HG02798 (cell line): Measurements from ENCODE around the gene PCGF3.

Source experiments
- ATAC-seq: cut with Tn5 transposase; IDR thresholded peaks from one replicate; pipeline ENCODE4 v1.9.1; 2021; ENCODE audit warnings: mild to moderate bottlenecking; ENCODE audit not compliant: unreplicated experiment, poor library complexity

The PCGF3 gene

GRCh38 chr4:705278-706082 is at the start of gene PCGF3:
Gene PCGF3, plus strand, starts transcription at chr4:705832. Its CDS starts 27,849 bp downstream, at chr4:733681.
- peak; percentile 93 for ATAC-seq

GRCh38 chr4:656436-657337 is 48.9 kb upstream of the PCGF3 start:
- no peak for ATAC-seq

- no peak for ATAC-seq
Observed at GRCh38 chr4:657338-657833, 48.2 kb upstream of the PCGF3 start.

GRCh38 chr4:657834-658667 is 47.6 kb upstream of the PCGF3 start:
- ATAC-seq = no peak

- ATAC-seq = no peak
Observed at GRCh38 chr4:658681-659667, 46.7 kb upstream of the PCGF3 start.

- ATAC-seq = no peak
Observed at GRCh38 chr4:659851-660250, 45.8 kb upstream of the PCGF3 start.

- no peak for ATAC-seq
Observed at GRCh38 chr4:660401-660800, 45.2 kb upstream of the PCGF3 start.

GRCh38 chr4:661231-661630 is 44.4 kb upstream of the PCGF3 start:
- no peak for ATAC-seq

- no peak for ATAC-seq
Observed at GRCh38 chr4:661881-662761, 43.5 kb upstream of the PCGF3 start.

GRCh38 chr4:663046-663437 is 42.6 kb upstream of the PCGF3 start:
- ATAC-seq = no peak

- ATAC-seq = peak; percentile 61
Observed at GRCh38 chr4:663438-664428, 41.9 kb upstream of the PCGF3 start.

GRCh38 chr4:664713-665231 is 40.9 kb upstream of the PCGF3 start:
- no peak for ATAC-seq

- no peak for ATAC-seq
Observed at GRCh38 chr4:665381-665750, 40.3 kb upstream of the PCGF3 start.

- no peak for ATAC-seq
Observed at GRCh38 chr4:665751-666435, 39.7 kb upstream of the PCGF3 start.

GRCh38 chr4:666436-666810 is 39.2 kb upstream of the PCGF3 start:
- no peak for ATAC-seq

- no peak for ATAC-seq
Observed at GRCh38 chr4:666822-667544, 38.6 kb upstream of the PCGF3 start.
